ENCODE results near the gene CENPP.

Gene CENPP

DNA sequence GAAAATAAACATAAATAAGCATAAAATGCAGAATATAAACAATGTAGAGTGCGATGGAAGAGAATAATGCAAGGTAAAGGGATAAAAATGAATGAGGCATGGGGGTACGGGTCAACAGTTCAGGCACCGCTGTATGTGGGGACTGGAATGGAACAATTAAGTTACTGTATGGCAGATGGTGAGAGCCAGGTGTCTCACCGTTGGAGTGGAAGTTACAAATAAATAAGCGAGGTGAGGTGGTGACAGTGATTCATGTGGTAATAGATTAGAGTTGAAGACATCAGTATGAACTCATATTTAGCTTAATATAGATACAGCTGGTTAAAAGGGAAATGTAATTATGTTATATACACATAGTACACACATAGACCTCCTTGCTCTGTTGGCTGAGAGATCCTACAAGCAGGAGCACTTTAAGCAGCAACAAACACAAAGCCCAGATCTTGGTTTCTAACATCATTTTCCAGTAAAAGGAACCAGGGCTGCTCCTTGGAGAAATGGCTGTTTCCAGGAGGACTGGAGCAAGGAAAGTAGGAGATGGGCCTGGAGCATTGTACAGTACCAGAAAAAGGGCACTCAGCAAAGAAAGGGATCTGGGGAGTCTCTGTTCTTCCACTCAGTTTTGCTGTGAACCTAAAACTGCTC lies 100.9 kb downstream of the CENPP start:
- no peaks in the 10 kb centered on the region for H3K79me2 ChIP-seq (ENCODE audit: low read length)
- H4K20me1 ChIP-seq (ENCODE audit: insufficient read depth, low read length): no peaks in the 10 kb centered on the region

DNA sequence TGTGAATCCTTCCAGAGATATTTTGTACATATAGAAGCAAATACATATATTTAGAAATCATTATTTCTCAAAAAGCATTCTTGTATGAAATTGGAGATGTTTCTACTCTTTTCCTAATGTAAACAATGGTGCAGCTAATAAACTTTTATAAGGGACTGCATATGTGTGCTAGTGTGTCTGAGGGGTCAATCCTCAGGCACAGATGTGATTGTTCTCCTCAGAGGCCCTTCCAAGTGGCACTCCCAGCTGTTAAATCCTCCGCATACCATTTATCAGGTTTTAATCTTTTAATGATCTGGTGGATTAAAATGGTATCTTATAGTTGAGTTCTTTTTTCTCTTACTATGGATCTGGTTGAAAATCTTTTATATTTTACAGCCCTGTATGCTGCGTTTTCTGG lies 104.1 kb downstream of the CENPP start:
- H2AFZ ChIP-seq (ENCODE audit: low read depth, low read length): no peak overlapping the region
- H3K9me3 ChIP-seq (ENCODE audit: insufficient read depth, low read length): no peaks in the 10 kb centered on the region
- no peak overlapping the region for H3K9ac ChIP-seq (ENCODE audit: low read length)
- no peak overlapping the region for H3K4me3 ChIP-seq (ENCODE audit: low read length)
- H3K27ac ChIP-seq (ENCODE audit: low read length): no peak overlapping the region
- no peak for TF ChIP-seq EZH2phosphoT487 (IDR thresholded peaks at IDR 0.05; ENCODE audit: low read depth)
- H4K20me1 ChIP-seq (ENCODE audit: insufficient read depth, low read length): no peaks in the 10 kb centered on the region
- no peaks in the 10 kb centered on the region for H3K4me1 ChIP-seq (ENCODE audit: low read length)
- H3K79me2 ChIP-seq (ENCODE audit: low read length): no peaks in the 10 kb centered on the region
- H3K36me3 ChIP-seq (replicated peaks; ENCODE audit: low read depth, low read length): no peaks in the 10 kb centered on the region
- H3K4me2 ChIP-seq (ENCODE audit: low read length): no peak overlapping the region
- H3K27me3 ChIP-seq (ENCODE audit: low read depth, low read length): no peaks in the 10 kb centered on the region

More for the DNA sequence above, 100.9 kb downstream of the CENPP start:
- no peak for TF ChIP-seq EZH2phosphoT487 (IDR thresholded peaks at IDR 0.05; ENCODE audit: low read depth)
- TF ChIP-seq, protein P1, sequence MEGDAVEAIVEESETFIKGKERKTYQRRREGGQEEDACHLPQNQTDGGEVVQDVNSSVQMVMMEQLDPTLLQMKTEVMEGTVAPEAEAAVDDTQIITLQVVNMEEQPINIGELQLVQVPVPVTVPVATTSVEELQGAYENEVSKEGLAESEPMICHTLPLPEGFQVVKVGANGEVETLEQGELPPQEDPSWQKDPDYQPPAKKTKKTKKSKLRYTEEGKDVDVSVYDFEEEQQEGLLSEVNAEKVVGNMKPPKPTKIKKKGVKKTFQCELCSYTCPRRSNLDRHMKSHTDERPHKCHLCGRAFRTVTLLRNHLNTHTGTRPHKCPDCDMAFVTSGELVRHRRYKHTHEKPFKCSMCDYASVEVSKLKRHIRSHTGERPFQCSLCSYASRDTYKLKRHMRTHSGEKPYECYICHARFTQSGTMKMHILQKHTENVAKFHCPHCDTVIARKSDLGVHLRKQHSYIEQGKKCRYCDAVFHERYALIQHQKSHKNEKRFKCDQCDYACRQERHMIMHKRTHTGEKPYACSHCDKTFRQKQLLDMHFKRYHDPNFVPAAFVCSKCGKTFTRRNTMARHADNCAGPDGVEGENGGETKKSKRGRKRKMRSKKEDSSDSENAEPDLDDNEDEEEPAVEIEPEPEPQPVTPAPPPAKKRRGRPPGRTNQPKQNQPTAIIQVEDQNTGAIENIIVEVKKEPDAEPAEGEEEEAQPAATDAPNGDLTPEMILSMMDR (IDR thresholded peaks at IDR 0.05; ENCODE audit: low read depth, low read length): no peak
- no peaks in the 10 kb centered on the region for H3K27me3 ChIP-seq (ENCODE audit: low read depth, low read length)
- no peak overlapping the region for H2AFZ ChIP-seq (ENCODE audit: low read depth, low read length)
- no peak overlapping the region for H3K4me2 ChIP-seq (ENCODE audit: low read length)
- H3K36me3 ChIP-seq (replicated peaks; ENCODE audit: low read depth, low read length): no peaks in the 10 kb centered on the region
- peaks cover 9% of the 10 kb centered on the region for H3K4me1 ChIP-seq (ENCODE audit: low read length)
- no peak overlapping the region for H3K4me3 ChIP-seq (ENCODE audit: low read length)
- no peaks in the 10 kb centered on the region for H3K9me3 ChIP-seq (ENCODE audit: insufficient read depth, low read length)
- H3K9ac ChIP-seq (ENCODE audit: low read length): no peak overlapping the region
- no peak overlapping the region for H3K27ac ChIP-seq (ENCODE audit: low read length)

DNA sequence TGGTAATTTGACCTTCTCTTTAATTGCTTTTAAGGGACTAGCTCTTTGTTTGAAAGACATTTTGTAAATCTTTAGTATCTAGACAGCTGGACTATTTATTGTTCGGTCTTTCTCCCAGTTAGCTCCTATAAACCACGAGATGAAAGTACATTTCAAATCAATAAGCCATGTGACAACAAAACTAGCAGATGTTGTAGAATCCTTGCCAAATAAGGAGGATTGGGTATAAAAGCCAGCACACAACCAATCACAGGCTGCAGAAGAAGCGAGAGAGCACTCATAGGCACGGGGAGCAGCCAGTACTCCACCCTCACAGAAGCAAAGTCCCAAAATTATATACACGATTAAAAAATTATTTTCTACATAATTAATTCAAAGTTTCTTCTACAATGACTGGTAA lies 106.6 kb downstream of the CENPP start:
- no peak overlapping the region for H3K4me3 ChIP-seq (ENCODE audit: low read length)
- no peak overlapping the region for H3K27ac ChIP-seq (ENCODE audit: low read length)
- peaks cover 7% of the 10 kb centered on the region; the same call in 1 of the 2 replicates for H4K20me1 ChIP-seq (ENCODE audit: insufficient read depth, low read length)
- no peaks in the 10 kb centered on the region for H3K79me2 ChIP-seq (ENCODE audit: low read length)
- H3K4me1 ChIP-seq (ENCODE audit: low read length): no peaks in the 10 kb centered on the region
- no peak overlapping the region for H3K4me2 ChIP-seq (ENCODE audit: low read length)
- H3K9ac ChIP-seq (ENCODE audit: low read length): no peak overlapping the region
- no peak overlapping the region for H2AFZ ChIP-seq (ENCODE audit: low read depth, low read length)
- H3K27me3 ChIP-seq (ENCODE audit: low read depth, low read length): no peaks in the 10 kb centered on the region
- TF ChIP-seq EZH2phosphoT487 (IDR thresholded peaks at IDR 0.05; ENCODE audit: low read depth): no peak
- TF ChIP-seq, protein P1 (IDR thresholded peaks at IDR 0.05; ENCODE audit: low read depth, low read length): no peak
- H3K36me3 ChIP-seq (replicated peaks; ENCODE audit: low read depth, low read length): no peaks in the 10 kb centered on the region
- H3K9me3 ChIP-seq (ENCODE audit: insufficient read depth, low read length): no peaks in the 10 kb centered on the region

DNA sequence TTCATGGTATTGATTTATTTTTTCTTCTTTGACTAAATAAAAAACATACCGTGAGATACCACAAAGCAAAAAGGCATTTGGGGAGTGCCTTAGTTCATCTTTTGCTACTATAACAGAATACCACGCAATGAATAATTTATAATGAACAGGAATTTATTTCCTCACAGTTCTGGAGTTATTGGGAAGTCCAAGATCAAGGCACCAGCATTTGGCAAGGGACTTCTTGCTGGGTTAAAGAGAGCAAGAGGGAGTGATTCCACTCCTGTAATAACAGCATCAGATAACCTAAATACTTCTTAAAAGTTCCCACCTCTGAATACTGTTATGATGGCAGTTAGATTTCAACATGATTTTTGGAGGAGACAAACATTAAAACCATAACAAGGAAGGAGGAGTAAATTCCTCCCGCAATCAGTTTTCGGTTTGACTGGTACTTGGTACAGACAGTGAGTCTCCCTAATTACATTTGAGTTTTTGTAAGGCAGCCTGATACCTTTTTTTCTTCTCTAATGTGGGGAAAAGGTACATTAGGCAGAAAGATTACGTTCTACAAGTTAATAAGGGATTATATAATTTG lies 107.3 kb downstream of the CENPP start:
- Histone ChIP-seq H3K36me3 (replicated peaks; ENCODE audit: low read depth, low read length) (no peaks in the 10 kb centered on the region), H3K79me2 (ENCODE audit: low read length) (no peaks in the 10 kb centered on the region), H4K20me1 (ENCODE audit: insufficient read depth, low read length) (peaks cover 7% of the 10 kb centered on the region; the same call in 1 of the 2 replicates), H3K27ac (ENCODE audit: low read length) (no peak overlapping the region), H3K9me3 (ENCODE audit: insufficient read depth, low read length) (no peaks in the 10 kb centered on the region), H3K4me2 (ENCODE audit: low read length) (no peak overlapping the region), H3K4me3 (ENCODE audit: low read length) (no peak overlapping the region), H2AFZ (ENCODE audit: low read depth, low read length) (no peak overlapping the region), H3K27me3 (ENCODE audit: low read depth, low read length) (no peaks in the 10 kb centered on the region), H3K9ac (ENCODE audit: low read length) (no peak overlapping the region), H3K4me1 (ENCODE audit: low read length) (no peaks in the 10 kb centered on the region)
- TF ChIP-seq, protein P1 (IDR thresholded peaks at IDR 0.05; ENCODE audit: low read depth, low read length): no peak
- TF ChIP-seq EZH2phosphoT487 (IDR thresholded peaks at IDR 0.05; ENCODE audit: low read depth): no peak
